DOHH2 (cell line): ENCODE data around the gene TARP.

Experiments used
- H3F3A ChIP-seq: fragments of 200-600 bp; sonication (generic), shearing (Covaris generic); 2 replicates; pipeline ENCODE4 v1.6.0; 2016; ENCODE audit warnings: antibody characterized with exemption, mild to moderate bottlenecking; ENCODE audit not compliant: control insufficient read depth, insufficient read depth
- H3K27ac ChIP-seq: fragments of 200-600 bp; sonication (generic); 2 replicates; pipeline ENCODE4 v1.5.1; 2014; ENCODE audit warnings: low read depth, mild to moderate bottlenecking, low read length, moderate library complexity
- H3K27me3 ChIP-seq: fragments of 200-600 bp; sonication (generic); 2 replicates; pipeline ENCODE4 v1.6.1; 2014; ENCODE audit warnings: mild to moderate bottlenecking, low read length, mixed read lengths; ENCODE audit not compliant: control insufficient read depth
- H3K36me3 ChIP-seq: fragments of 200-600 bp; sonication (generic); 2 replicates; pipeline ENCODE4 v1.6.1; 2014; ENCODE audit warnings: mild to moderate bottlenecking, low read length, moderate library complexity, mixed read lengths; ENCODE audit not compliant: control insufficient read depth
- H3K4me1 ChIP-seq: fragments of 200-600 bp; sonication (generic); 2 replicates; pipeline ENCODE4 v1.6.1; 2014; ENCODE audit warnings: mild to moderate bottlenecking, low read length, mixed read lengths; ENCODE audit not compliant: control insufficient read depth
- H3K4me2 ChIP-seq: fragments of 200-600 bp; sonication (generic); 2 replicates; pipeline ENCODE4 v1.6.0; 2014; ENCODE audit warnings: mild to moderate bottlenecking, low read length, moderate library complexity
- H3K4me3 ChIP-seq: fragments of 200-600 bp; sonication (generic); 2 replicates; pipeline ENCODE4 v1.5.1; 2014; ENCODE audit warnings: mild to moderate bottlenecking, low read length, mixed read lengths
- H3K79me2 ChIP-seq: fragments of 200-600 bp; sonication (generic); 2 replicates; pipeline ENCODE4 v1.6.1; 2014; ENCODE audit warnings: mild to moderate bottlenecking, low read length, mixed read lengths; ENCODE audit not compliant: control insufficient read depth
- H3K9me2 ChIP-seq: fragments of 200-600 bp; sonication (generic); replicated peaks from 2 replicates; pipeline ENCODE4 v1.6.1; 2014; ENCODE audit warnings: mild to moderate bottlenecking, low read length, mixed read lengths; ENCODE audit not compliant: control insufficient read depth
- H3K9me3 ChIP-seq: fragments of 200-600 bp; sonication (generic); 2 replicates; pipeline ENCODE4 v1.6.1; 2014; ENCODE audit warnings: antibody characterized with exemption, low read length, mixed read lengths; ENCODE audit not compliant: control insufficient read depth, insufficient read depth
- H4K20me1 ChIP-seq: fragments of 200-600 bp; sonication (generic); 2 replicates; pipeline ENCODE4 v1.6.0; 2014; ENCODE audit warnings: low read depth, mild to moderate bottlenecking, antibody characterized with exemption, low read length, moderate library complexity; ENCODE audit not compliant: control insufficient read depth, insufficient read depth
- CTCF ChIP-seq: fragments of 200-600 bp; sonication (generic); IDR thresholded peaks from one replicate; pipeline ENCODE4 v1.5.1; 2014; ENCODE audit warnings: antibody characterized with exemption, mild to moderate bottlenecking, low read depth, low read length; ENCODE audit not compliant: poor library complexity, severe bottlenecking
- EZH2phosphoT487 ChIP-seq: fragments of 200-600 bp; sonication (generic); IDR thresholded peaks from 2 replicates; pipeline ENCODE4 v1.6.1; 2017; ENCODE audit warnings: borderline replicate concordance, mild to moderate bottlenecking, antibody characterized with exemption, low read length, moderate library complexity, mixed read lengths

TARP gene

GRCh38 chr7:38299275-38299931 lies 26.0 kb upstream of the TARP start:
- H3K9me3 ChIP-seq, result no peaks in the 10 kb centered on the region
- no peak overlapping the region for H3K4me2 ChIP-seq
- H3K27me3 ChIP-seq, result no peaks in the 10 kb centered on the region
- no peaks in the 10 kb centered on the region for H4K20me1 ChIP-seq
- no peak overlapping the region for H3K27ac ChIP-seq
- no peak for TF ChIP-seq CTCF
- no peak for TF ChIP-seq EZH2phosphoT487
- no peaks in the 10 kb centered on the region for H3F3A ChIP-seq
- no peak overlapping the region for H3K4me3 ChIP-seq
- H3K9me2 ChIP-seq, result no peaks in the 10 kb centered on the region
- no peaks in the 10 kb centered on the region for H3K36me3 ChIP-seq
- H3K79me2 ChIP-seq, result no peaks in the 10 kb centered on the region
- H3K4me1 ChIP-seq, result no peaks in the 10 kb centered on the region

DNA sequence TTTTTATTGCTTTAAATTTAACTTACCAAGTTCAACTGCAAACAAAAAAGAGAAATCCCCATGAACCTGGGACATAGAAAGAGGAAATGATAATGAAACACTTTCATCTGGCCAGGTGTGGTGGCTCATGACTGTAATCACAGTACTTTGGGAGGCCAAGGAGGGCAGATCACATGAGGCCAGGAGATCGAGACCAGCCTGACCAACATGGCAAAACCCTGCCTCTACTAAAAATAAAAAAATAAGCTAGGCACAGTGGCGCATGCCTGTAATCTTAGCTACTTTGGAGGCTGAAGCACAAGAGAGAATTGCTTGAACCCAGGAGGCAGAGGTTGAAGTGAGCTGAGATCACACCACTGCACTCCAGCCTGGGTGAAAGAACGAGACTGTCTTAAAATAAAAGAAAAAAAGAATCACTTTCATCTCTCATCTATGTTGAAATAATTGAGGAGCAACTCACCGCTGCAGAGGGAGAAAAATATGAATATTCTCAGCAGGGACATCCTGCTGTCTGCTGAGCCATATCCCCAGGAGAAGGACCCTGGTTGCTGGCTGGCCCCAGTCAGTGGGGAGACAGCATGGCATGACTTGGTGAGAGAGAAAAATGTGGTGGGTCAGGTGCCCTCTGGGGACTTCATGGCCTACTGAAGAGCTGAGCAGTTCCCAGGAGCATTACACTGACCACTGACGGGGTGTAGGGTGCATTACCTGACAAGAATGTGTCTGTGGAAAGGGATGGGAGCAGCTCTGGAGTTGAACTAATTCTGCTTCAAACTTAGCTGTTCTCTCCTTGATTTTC lies 22.8 kb upstream of the TARP start:
- TF ChIP-seq CTCF, result no peak
- no peak for TF ChIP-seq EZH2phosphoT487
- no peaks in the 10 kb centered on the region for H3K79me2 ChIP-seq
- no peaks in the 10 kb centered on the region for H4K20me1 ChIP-seq
- no peaks in the 10 kb centered on the region for H3K9me3 ChIP-seq
- H3K4me2 ChIP-seq, result no peak overlapping the region
- no peak overlapping the region for H3K27ac ChIP-seq
- no peaks in the 10 kb centered on the region for H3K27me3 ChIP-seq
- H3F3A ChIP-seq, result no peaks in the 10 kb centered on the region
- H3K9me2 ChIP-seq, result no peaks in the 10 kb centered on the region
- H3K4me3 ChIP-seq, result no peak overlapping the region
- no peaks in the 10 kb centered on the region for H3K36me3 ChIP-seq
- no peaks in the 10 kb centered on the region for H3K4me1 ChIP-seq

DNA sequence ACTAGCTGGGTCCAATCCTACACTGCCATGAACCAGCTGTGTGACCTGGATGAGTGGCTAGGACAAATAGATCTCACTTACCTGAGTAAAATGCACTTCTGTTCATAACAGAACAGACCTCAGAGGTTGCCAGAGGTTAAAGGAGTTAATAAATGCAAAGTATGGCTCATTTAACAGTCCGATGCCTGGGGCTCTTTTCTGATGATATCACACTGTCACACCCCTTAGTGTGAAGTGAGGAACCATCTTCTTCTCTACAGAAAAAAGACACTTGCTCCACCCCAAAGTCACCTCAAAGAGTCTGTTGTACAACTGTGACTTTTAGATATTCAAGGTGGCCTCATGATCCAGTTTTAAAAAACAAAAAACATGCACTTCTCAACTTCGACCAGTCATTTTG lies 21.5 kb upstream of the TARP start:
- H3K4me3 ChIP-seq, result no peak overlapping the region
- no peaks in the 10 kb centered on the region for H3K9me3 ChIP-seq
- H3K4me2 ChIP-seq, result no peak overlapping the region
- H4K20me1 ChIP-seq, result no peaks in the 10 kb centered on the region
- H3K4me1 ChIP-seq, result no peaks in the 10 kb centered on the region
- no peaks in the 10 kb centered on the region for H3K9me2 ChIP-seq
- no peak overlapping the region for H3K27ac ChIP-seq
- H3K36me3 ChIP-seq, result no peaks in the 10 kb centered on the region
- TF ChIP-seq EZH2phosphoT487 (no peak), CTCF (no peak)
- no peaks in the 10 kb centered on the region for H3K79me2 ChIP-seq
- H3K27me3 ChIP-seq, result no peaks in the 10 kb centered on the region
- H3F3A ChIP-seq, result no peaks in the 10 kb centered on the region
